Esophagus (tissue), 2 donors: ENCODE measurements around the gene BIRC5. TPM values are rescaled to one million over a fixed set of nuclear protein-coding genes. Genes with fewer than 3 reads are reported as not detected.
"Not testable (repeated sequence)": the region's sequence is repeated elsewhere in the genome, so short reads cannot be mapped to it uniquely, and the experiment has no call there.

Source experiments
- H3K27ac ChIP-seq, 2 donors: one replicate each; pipeline ENCODE4 v1.5.1; 2013; ENCODE audit warnings: low read depth in 2 of 2, mild to moderate bottlenecking in 2 of 2, inconsistent platforms in 1 of 2, low read length in 1 of 2, moderate library complexity in 1 of 2
- H3K27me3 ChIP-seq, 2 donors: one replicate each; pipeline ENCODE4 v1.6.1; 2013; ENCODE audit warnings: low read length in 2 of 2, control low read depth in 1 of 2, mild to moderate bottlenecking in 1 of 2; ENCODE audit not compliant: insufficient read depth in 2 of 2, control insufficient read depth in 1 of 2
- H3K36me3 ChIP-seq, 2 donors: one replicate each; pipeline ENCODE4 v1.6.1; 2013; ENCODE audit warnings: low read length in 1 of 2; ENCODE audit not compliant: control insufficient read depth in 2 of 2, insufficient read depth in 2 of 2
- H3K4me1 ChIP-seq, 2 donors: one replicate each; pipeline ENCODE4 v1.6.1; 2013; ENCODE audit warnings: low read length in 1 of 2; ENCODE audit not compliant: control insufficient read depth in 2 of 2, insufficient read depth in 2 of 2
- H3K4me3 ChIP-seq, 2 donors: one replicate each; pipeline ENCODE4 v1.5.1; 2013; ENCODE audit warnings: low read length in 2 of 2, mild to moderate bottlenecking in 2 of 2, low read depth in 1 of 2, moderate library complexity in 1 of 2
- H3K9me3 ChIP-seq, 2 donors: one replicate each; pipeline ENCODE4 v1.6.1; 2013; ENCODE audit warnings: mild to moderate bottlenecking in 2 of 2, low read depth in 1 of 2, low read length in 1 of 2, moderate library complexity in 1 of 2; ENCODE audit not compliant: control insufficient read depth in 2 of 2, insufficient read depth in 1 of 2
- WGBS, 2 donors: extraction: QIAGEN DNeasy Blood & Tissue Kit; methylation state at CpG; one replicate each; pipeline ENCODE4 v1.1.7; 2013; 5-methylcytosine and 5-hydroxymethylcytosine counted together
- polyA plus RNA-seq, 2 donors: library from polyadenylated mRNA; stranded (reverse); fragments of 200-250 nt; gene quantifications; one replicate each; pipeline ENCODE4 v1.2.3, GENCODE V29; 2013
- donor health status: healthy with polysubstance abuse.
- donor health status: Bipolar disorder and iron deficiency.

The BIRC5 gene
- 10 to 100 TPM in 1 of 2 donors, 1 to 10 TPM in 1; 8.0 to 17.6 TPM for polyA plus RNA-seq

GRCh38 chr17:78214016-78214705 is at the start of gene BIRC5:
TSS of gene BIRC5 (plus strand) at chr17:78214253. CDS start at chr17:78214317, 64 bp downstream.
- Histone ChIP-seq H3K27me3 (no peaks in the 10 kb centered on the region), H3K9me3 (no peaks in the 10 kb centered on the region), H3K4me3 (peak within 1 kb of the TSS; percentile 45 to 56), H3K4me1 (peaks cover 0 to 3% of the 10 kb centered on the region in 2 donors), H3K36me3 (no peaks in the 10 kb centered on the region), H3K27ac (no peak within 1 kb of the TSS)
- 0 to 1% methylated on average over 34 to 60 of the region's 60 CpGs for WGBS, 2 donors

DNA sequence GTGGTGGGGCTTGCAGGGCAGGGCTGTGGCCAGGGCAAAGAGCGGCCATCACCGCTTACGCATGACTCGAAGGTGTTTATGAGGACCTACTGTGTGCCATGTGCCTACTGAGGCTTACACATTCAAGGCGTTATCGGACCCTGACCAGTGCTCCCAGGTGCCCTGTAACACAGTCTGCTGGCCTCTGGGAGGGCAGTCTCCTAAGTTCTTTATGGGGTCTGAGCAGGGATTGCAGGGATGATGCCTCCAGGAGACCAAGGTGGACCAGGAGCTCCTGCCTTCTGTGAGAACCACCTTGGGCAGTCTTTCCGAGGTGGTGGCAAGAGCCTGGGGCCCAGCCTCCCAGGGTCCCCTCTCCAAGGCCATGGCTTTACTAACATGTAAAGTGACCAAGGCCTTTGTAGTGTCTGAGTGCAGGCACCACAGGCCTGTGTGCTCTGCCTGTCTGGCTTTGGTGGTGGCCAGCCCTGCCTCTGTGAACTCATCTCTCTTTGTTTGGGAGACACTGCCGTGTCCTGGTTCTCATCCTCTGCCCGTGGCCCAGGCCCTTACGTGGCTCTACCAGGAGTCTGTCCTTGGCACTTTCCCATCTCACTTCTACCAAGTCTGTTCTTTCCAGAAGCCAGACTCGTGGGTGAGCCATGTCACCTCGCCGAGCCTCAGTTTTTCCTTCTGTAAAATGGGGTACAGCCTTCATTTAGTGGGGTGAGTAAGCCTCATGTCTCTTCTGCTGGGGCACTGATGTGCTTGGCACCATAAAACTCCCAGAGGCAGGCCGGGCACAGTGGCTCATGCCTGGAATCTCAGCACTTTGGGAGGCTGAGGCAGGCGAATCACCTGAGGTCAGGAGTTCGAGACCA is 49.1 kb upstream of the BIRC5 start:
- Histone ChIP-seq H3K4me3 (no peak overlapping the region), H3K9me3 (no peaks in the 10 kb centered on the region), H3K27me3 (no peaks in the 10 kb centered on the region), H3K4me1 (peaks cover 6 to 18% of the 10 kb centered on the region in 2 donors), H3K36me3 (no peaks in the 10 kb centered on the region), H3K27ac (no peak overlapping the region)
- WGBS, 2 donors: 90 to 93% methylated on average over 15 to 16 of the region's 16 CpGs

DNA sequence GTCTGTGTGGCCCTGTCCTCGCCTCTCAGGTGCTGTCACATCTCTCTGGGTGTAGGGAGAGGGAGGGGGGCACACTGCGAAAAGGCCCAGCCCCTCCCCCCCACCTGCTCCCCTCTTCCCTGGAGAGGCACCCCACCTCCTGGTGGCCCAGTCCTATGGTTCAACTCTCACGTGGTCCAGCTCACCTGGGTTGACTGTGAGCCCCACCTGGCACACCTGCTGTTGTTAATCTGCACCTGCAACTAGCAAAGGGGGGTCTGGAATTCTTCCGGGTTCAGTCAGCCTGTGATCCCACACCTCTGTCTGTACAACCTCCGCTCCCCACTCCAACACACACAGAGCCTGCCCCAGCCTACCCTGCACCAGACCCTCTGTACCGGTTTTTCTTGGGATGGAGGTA is 47.6 kb upstream of the BIRC5 start:
- Histone ChIP-seq H3K9me3 (no peaks in the 10 kb centered on the region), H3K36me3 (peaks cover 0 to 9% of the 10 kb centered on the region in 2 donors), H3K27ac (no peak overlapping the region), H3K27me3 (no peaks in the 10 kb centered on the region), H3K4me3 (no peak overlapping the region), H3K4me1 (peaks cover 6 to 18% of the 10 kb centered on the region in 2 donors)
- WGBS, 2 donors: 57 to 65% methylated on average over 6 of the region's 6 CpGs

DNA sequence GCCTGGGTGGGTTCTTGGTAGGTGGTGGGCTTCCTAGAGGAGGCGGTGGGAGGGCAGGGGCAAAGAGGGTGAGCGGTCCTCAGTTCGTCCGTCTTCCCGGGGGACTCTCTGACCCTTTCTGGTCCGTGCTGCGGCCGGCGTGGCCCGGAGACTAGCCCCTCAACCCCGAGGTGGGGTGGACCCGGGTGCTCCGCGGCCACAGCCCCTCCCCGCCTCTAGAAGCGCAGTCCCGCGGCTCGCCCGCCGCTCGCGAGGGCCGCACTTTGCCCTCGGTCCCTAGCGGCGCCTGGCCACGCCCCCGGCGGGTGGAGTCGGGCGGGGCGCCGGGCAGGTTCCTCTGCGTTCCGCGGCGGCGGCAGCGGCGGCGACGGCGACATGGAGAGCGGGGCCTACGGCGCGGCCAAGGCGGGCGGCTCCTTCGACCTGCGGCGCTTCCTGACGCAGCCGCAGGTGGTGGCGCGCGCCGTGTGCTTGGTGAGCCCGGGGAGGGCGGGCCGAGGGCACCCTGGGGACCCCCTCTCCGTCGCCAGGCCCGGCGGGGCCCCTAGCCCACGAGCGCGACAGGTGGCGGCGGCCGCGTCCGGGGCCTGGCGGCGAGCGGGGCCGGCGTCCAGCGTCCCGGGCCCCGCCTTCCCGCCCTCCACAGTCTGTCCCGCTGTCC is 45.7 kb upstream of the BIRC5 start, which contains the start of gene SYNGR2:
SYNGR2 (plus strand) TSS at position 340 of the 661 bp plus-strand sequence; CDS start at position 376, 36 bp downstream.
- peaks cover 0 to 21% of the 10 kb centered on the region in 2 donors for H3K36me3 ChIP-seq
- WGBS, 2 donors: 0 to 1% methylated on average over 66 to 84 of the region's 84 CpGs
- peak within 1 kb of the TSS; percentile 88 to 91 for H3K27ac ChIP-seq
- no peaks in the 10 kb centered on the region for H3K9me3 ChIP-seq
- H3K27me3 ChIP-seq: no peaks in the 10 kb centered on the region
- peaks cover 6 to 32% of the 10 kb centered on the region in 2 donors for H3K4me1 ChIP-seq
- H3K4me3 ChIP-seq: peak within 1 kb of the TSS; percentile 85

- Histone ChIP-seq H3K36me3 (peaks cover 0 to 21% of the 10 kb centered on the region in 2 donors), H3K27ac (peak overlapping the region; percentile 88 to 91), H3K9me3 (no peaks in the 10 kb centered on the region), H3K27me3 (no peaks in the 10 kb centered on the region), H3K4me3 (peak overlapping the region; percentile 85), H3K4me1 (peaks cover 6 to 36% of the 10 kb centered on the region in 2 donors)
- WGBS, 2 donors: 4 to 6% methylated on average over 34 to 38 of the region's 38 CpGs
Observed at GRCh38 chr17:78168903-78169793, 44.9 kb upstream of the BIRC5 start.

DNA sequence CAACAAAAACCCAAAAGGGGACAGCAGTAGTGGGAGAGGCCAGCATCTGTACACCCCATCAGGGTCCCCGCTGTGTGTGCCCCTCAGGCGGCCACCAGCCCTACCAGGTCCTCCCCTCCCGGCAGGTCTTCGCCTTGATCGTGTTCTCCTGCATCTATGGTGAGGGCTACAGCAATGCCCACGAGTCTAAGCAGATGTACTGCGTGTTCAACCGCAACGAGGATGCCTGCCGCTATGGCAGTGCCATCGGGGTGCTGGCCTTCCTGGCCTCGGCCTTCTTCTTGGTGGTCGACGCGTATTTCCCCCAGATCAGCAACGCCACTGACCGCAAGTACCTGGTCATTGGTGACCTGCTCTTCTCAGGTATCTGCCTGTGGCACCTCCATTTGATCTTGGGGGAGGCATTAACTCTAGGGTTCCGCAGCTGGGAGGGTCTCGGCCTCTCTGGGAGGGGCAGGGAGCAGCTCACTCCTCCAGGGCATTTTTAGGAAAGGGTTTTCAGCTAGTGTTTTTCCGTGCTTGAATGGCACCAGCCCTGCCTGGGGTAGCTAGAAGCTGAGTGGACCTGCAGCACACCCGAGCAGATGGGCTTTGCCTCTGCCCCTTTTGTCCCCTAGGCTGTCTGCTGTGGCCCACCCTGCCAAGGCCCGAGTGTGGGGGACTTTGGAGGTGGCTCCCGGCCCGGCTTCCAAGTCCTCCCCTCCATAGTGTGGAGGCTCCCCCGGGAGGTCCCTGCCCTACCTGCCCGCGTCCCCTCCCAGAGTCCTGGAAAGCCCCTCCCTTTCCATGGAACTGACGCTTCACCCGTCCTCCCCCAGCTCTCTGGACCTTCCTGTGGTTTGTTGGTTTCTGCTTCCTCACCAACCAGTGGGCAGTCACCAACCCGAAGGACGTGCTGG is 43.1 kb upstream of the BIRC5 start:
- WGBS, 2 donors: 80 to 83% methylated on average over 31 of the region's 31 CpGs
- Histone ChIP-seq H3K4me1 (peaks cover 10 to 53% of the 10 kb centered on the region in 2 donors), H3K4me3 (no peak overlapping the region), H3K27ac (peak overlapping the region in 1 of 2 donors; percentile 26), H3K9me3 (no peaks in the 10 kb centered on the region), H3K27me3 (no peaks in the 10 kb centered on the region), H3K36me3 (peaks cover 0 to 21% of the 10 kb centered on the region in 2 donors)

GRCh38 chr17:78171591-78172248 is 42.3 kb upstream of the BIRC5 start:
- not testable (repeated sequence) for H3K9me3 ChIP-seq, H3K27me3 ChIP-seq, H3K4me3 ChIP-seq
- Histone ChIP-seq H3K4me1 (peaks cover 10 to 55% of the 10 kb centered on the region in 2 donors), H3K36me3 (peaks cover 0 to 21% of the 10 kb centered on the region in 2 donors), H3K27ac (peak overlapping the region; percentile 87 to 92)
- WGBS, 2 donors: 75 to 80% methylated on average over 19 of the region's 19 CpGs
